ENCODE measurements around the gene CYB5R2. TPM values are rescaled to one million over a fixed set of nuclear protein-coding genes. Genes with fewer than 3 reads are reported as not detected.

Gene CYB5R2
- total RNA-seq, 1 experiment from 2014 or later: 40.3 TPM

DNA sequence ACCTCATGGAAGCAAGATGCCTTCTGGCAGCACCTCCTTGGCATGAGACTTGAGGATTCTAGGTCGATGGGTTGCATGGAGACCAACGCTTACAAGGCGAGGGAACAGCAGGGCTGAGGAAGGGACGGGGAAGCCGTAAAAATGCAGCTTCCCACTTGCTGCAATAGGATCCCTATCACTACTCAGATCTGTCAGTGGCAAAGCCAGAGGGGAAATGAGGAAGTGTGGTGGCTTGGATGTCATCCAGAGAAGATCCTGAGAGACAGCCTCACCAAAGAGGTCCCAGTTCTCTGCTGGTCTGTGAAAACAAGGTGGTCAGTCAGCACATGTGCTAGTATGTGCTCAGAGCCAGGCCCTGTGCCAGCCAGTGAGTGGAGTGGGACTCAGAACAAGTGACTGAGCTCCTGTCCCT lies 22.2 kb downstream of the CYB5R2 start:
- DNase-seq (ENCODE audit: low spot score): no peak
- H3K27ac Mint-ChIP-seq: no peak overlapping the region
- no peak for ATAC-seq
- CTCF ChIA-PET: interaction anchor here (0.6 to 7.5 kb wide), 2 partner anchors 77 to 302 kb away, joined by 3 to 229 read pairs; no protein-coding TSS in a partner anchor
- peaks cover 44% of the 10 kb centered on the region for H3K36me3 Mint-ChIP-seq
- no peaks in the 10 kb centered on the region for H3K4me1 Mint-ChIP-seq
- TF ChIP-seq ZNF138 (CRISPR knock-in tag; conservative IDR thresholded peaks at IDR 0.05) (no peak), ZNF219 (CRISPR knock-in tag; IDR thresholded peaks at IDR 0.05; ENCODE audit: borderline replicate concordance) (no peak), USF2 (CRISPR knock-in tag; IDR thresholded peaks at IDR 0.05) (no peak), FOXP4 (CRISPR knock-in tag; IDR thresholded peaks at IDR 0.05) (no peak), CBFB (CRISPR knock-in tag; IDR thresholded peaks at IDR 0.05; ENCODE audit: low read depth) (no peak)
- TF ChIP-seq, protein P1, sequence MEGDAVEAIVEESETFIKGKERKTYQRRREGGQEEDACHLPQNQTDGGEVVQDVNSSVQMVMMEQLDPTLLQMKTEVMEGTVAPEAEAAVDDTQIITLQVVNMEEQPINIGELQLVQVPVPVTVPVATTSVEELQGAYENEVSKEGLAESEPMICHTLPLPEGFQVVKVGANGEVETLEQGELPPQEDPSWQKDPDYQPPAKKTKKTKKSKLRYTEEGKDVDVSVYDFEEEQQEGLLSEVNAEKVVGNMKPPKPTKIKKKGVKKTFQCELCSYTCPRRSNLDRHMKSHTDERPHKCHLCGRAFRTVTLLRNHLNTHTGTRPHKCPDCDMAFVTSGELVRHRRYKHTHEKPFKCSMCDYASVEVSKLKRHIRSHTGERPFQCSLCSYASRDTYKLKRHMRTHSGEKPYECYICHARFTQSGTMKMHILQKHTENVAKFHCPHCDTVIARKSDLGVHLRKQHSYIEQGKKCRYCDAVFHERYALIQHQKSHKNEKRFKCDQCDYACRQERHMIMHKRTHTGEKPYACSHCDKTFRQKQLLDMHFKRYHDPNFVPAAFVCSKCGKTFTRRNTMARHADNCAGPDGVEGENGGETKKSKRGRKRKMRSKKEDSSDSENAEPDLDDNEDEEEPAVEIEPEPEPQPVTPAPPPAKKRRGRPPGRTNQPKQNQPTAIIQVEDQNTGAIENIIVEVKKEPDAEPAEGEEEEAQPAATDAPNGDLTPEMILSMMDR (IDR thresholded peaks at IDR 0.05): no peak
- no peaks in the 10 kb centered on the region for H3K27me3 Mint-ChIP-seq (ENCODE audit: low read depth)
- H3K4me3 Mint-ChIP-seq: no peak overlapping the region
- POLR2A ChIA-PET: no interaction called here
- H3K9me3 Mint-ChIP-seq: no peaks in the 10 kb centered on the region

- no peak overlapping the region for H3K27ac Mint-ChIP-seq
- DNase-seq (ENCODE audit: low spot score): no peak
- H3K27me3 Mint-ChIP-seq (ENCODE audit: low read depth): no peaks in the 10 kb centered on the region
- TF ChIP-seq IRF2 (CRISPR knock-in tag; IDR thresholded peaks at IDR 0.05; ENCODE audit: borderline replicate concordance, low read depth) (no peak), ZNF416 (CRISPR knock-in tag; IDR thresholded peaks at IDR 0.05) (no peak), ZMAT4 (CRISPR knock-in tag; IDR thresholded peaks at IDR 0.05) (no peak), MAX (CRISPR knock-in tag; IDR thresholded peaks at IDR 0.05) (no peak)
- H3K36me3 Mint-ChIP-seq: peaks cover 42% of the 10 kb centered on the region
- ATAC-seq: no peak
- CTCF ChIA-PET: interaction anchor here (0.8 to 1.4 kb wide), 2 partner anchors 9 to 77 kb away, joined by 3 to 6 read pairs; no protein-coding TSS in a partner anchor
- POLR2A ChIA-PET: no interaction called here
- H3K4me1 Mint-ChIP-seq: no peaks in the 10 kb centered on the region
- H3K9me3 Mint-ChIP-seq: no peaks in the 10 kb centered on the region
- H3K4me3 Mint-ChIP-seq: no peak overlapping the region
Observed at GRCh38 chr11:7648264-7648663, 25.0 kb downstream of the CYB5R2 start.

DNA sequence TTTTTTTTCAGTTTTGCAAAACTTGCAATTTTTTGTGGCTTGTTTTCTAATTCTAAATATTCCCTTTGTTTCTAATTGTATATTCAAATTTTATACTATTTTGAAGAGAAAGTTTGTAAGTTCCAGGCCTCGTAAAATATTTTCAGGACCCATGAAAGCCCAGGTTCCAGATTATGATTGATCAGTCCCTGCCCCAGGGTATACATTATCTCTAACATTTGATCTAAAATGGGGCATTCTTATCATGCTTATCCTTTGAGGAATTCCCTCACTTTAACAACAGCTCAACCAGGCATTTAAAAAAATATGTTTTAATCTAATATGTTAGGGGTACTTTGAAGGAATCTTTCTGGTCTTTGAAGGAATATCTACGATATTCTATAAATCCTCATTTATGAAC lies 26.4 kb downstream of the CYB5R2 start:
- no peak overlapping the region for H3K27ac Mint-ChIP-seq
- H3K9me3 Mint-ChIP-seq: no peaks in the 10 kb centered on the region
- TF ChIP-seq, protein P2, sequence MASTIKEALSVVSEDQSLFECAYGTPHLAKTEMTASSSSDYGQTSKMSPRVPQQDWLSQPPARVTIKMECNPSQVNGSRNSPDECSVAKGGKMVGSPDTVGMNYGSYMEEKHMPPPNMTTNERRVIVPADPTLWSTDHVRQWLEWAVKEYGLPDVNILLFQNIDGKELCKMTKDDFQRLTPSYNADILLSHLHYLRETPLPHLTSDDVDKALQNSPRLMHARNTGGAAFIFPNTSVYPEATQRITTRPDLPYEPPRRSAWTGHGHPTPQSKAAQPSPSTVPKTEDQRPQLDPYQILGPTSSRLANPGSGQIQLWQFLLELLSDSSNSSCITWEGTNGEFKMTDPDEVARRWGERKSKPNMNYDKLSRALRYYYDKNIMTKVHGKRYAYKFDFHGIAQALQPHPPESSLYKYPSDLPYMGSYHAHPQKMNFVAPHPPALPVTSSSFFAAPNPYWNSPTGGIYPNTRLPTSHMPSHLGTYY (CRISPR knock-in tag; IDR thresholded peaks at IDR 0.05): no peak
- no peak for TF ChIP-seq MXD4 (CRISPR knock-in tag; IDR thresholded peaks at IDR 0.05; ENCODE audit: borderline replicate concordance)
- ATAC-seq (no peak), DNase-seq (ENCODE audit: low spot score) (no peak)
- H3K36me3 Mint-ChIP-seq: peaks cover 32% of the 10 kb centered on the region
- no peaks in the 10 kb centered on the region for H3K4me1 Mint-ChIP-seq
- no peaks in the 10 kb centered on the region for H3K27me3 Mint-ChIP-seq (ENCODE audit: low read depth)
- H3K4me3 Mint-ChIP-seq: no peak overlapping the region
- ChIA-PET CTCF (interaction anchor here (1.1 to 1.3 kb wide), 2 partner anchors 11 to 75 kb away, joined by 4 to 9 read pairs; no protein-coding TSS in a partner anchor), POLR2A (no interaction called here)

DNA sequence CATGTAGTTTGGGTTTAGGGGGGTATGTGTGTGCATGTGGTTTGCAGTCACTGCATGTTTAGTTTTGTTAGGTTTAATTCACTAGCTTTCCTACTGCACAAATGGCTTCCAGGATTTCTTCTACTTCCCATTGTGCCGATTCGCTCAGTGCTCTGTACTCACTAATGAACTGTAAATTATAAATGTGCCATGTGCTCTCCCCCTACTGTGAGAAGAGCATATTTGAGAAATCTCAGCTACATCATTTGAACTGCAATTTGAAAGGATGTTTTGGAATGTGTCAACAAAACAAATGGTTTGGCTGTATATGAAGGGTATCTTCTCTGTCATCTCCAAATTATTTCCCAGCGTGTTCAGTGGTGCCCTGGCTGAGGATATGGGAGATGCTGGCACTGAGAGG lies 28.1 kb downstream of the CYB5R2 start:
- Mint-ChIP-seq H3K36me3 (peaks cover 22% of the 10 kb centered on the region), H3K27ac (no peak overlapping the region), H3K4me3 (no peak overlapping the region), H3K9me3 (no peaks in the 10 kb centered on the region), H3K4me1 (peaks cover 5% of the 10 kb centered on the region), H3K27me3 (ENCODE audit: low read depth) (no peaks in the 10 kb centered on the region)
- ATAC-seq (no peak), DNase-seq (ENCODE audit: low spot score) (no peak)
- POLR2A ChIA-PET: no interaction called here
- CTCF ChIA-PET: interaction anchor here (1.5 to 1.6 kb wide), 2 partner anchors 12 to 73 kb away, joined by 4 to 10 read pairs; no protein-coding TSS in a partner anchor
- no peak for TF ChIP-seq JUN (CRISPR knock-in tag; IDR thresholded peaks at IDR 0.05)
- no peak for TF ChIP-seq MXD4 (CRISPR knock-in tag; IDR thresholded peaks at IDR 0.05; ENCODE audit: borderline replicate concordance)
- no peak for TF ChIP-seq GRHL2 (CRISPR knock-in tag; IDR thresholded peaks at IDR 0.05; ENCODE audit: insufficient replicate concordance, severe bottlenecking)
- TF ChIP-seq ZNF532 (CRISPR knock-in tag; IDR thresholded peaks at IDR 0.05; ENCODE audit: borderline replicate concordance): no peak
- TF ChIP-seq USF1 (CRISPR knock-in tag; IDR thresholded peaks at IDR 0.05): no peak
